HepG2 (cell line): ENCODE measurements around the gene NCOA7. TPM values are rescaled to one million over a fixed set of nuclear protein-coding genes. Genes with fewer than 3 reads are reported as not detected.

Experiments
- ATAC-seq: fragments of 200-7000 bp; cut with Tn5 transposase; 3 replicates; pipeline ENCODE4 v1.9.1; 2020; ENCODE audit warnings: mild to moderate bottlenecking, moderate library complexity
- BruUV-seq: library from RNA; stranded (reverse); fragments of 400-500 nt; replicated peaks from 2 replicates; lab custom pipeline; 2021; lab: Mats Ljungman, UMichigan
- CTCF ChIA-PET: fragments of 300-600 bp; formaldehyde crosslinking; extraction: SDS; loops from one replicate; lab custom pipeline; 2021; ENCODE audit warnings: low total read pairs, inconsistent platforms, low intra/inter-chr PET ratio; lab: Yijun Ruan, JAX
- POLR2A ChIA-PET: fragments of 350-600 bp; sonication (Branson Sonifier 250); formaldehyde crosslinking; loops from one replicate; lab custom pipeline; 2020; ENCODE audit warnings: antibody characterized with exemption, inconsistent platforms; lab: Yijun Ruan, JAX
- DNase-seq: peaks from one replicate; pipeline ENCODE4 v3.0.0-alpha.2; 2015; ENCODE audit warnings: low spot score
- FAIRE-seq: peaks from 3 replicates; lab custom pipeline; 2011; peaks lifted over from hg19 to GRCh38; lab: Jason Lieb, UNC
- H2AFZ ChIP-seq: one replicate; pipeline ENCODE4 v1.6.1; 2011; ENCODE audit warnings: low read length, inconsistent platforms
- H3K27ac ChIP-seq: fragments of 300-600 bp; 3 replicates; pipeline ENCODE4 v1.8.0; 2011; ENCODE audit warnings: mixed run types, mild to moderate bottlenecking, mixed read lengths, low read length, inconsistent platforms; ENCODE audit not compliant: insufficient read depth; ENCODE audit errors: extremely low read length
- H3K27me3 ChIP-seq, 2 experiments: fragments of 200-600 bp in 1 of 2; 2 replicates in 1 of 2; 3 replicates in 1 of 2; pipeline versions ENCODE4 v1.6.0 to v1.8.0; 2011; ENCODE audit warnings: low read length in 2 of 2, mild to moderate bottlenecking in 2 of 2, moderate library complexity in 2 of 2, inconsistent platforms in 1 of 2; ENCODE audit not compliant: insufficient read depth in 2 of 2, control insufficient read depth in 1 of 2
- H3K36me3 ChIP-seq, 2 experiments: fragments of 200-600 bp in 1 of 2; replicated peaks in 1 of 2; 2 replicates in 1 of 2; 3 replicates in 1 of 2; pipeline versions ENCODE4 v1.5.1 to v1.8.0; 2011; ENCODE audit warnings: low read length in 2 of 2, inconsistent platforms in 1 of 2; ENCODE audit not compliant: insufficient read depth in 2 of 2, control insufficient read depth in 1 of 2
- H3K4me1 ChIP-seq: 2 replicates; pipeline ENCODE4 v1.5.1; 2012; ENCODE audit warnings: low read length, inconsistent platforms; ENCODE audit not compliant: insufficient read depth
- H3K4me2 ChIP-seq: 2 replicates; pipeline ENCODE4 v1.6.0; 2011; ENCODE audit warnings: low read depth, low read length, inconsistent platforms
- H3K4me3 ChIP-seq, 3 experiments: fragments of 200-600 bp in 1 of 3; sonication (generic), shearing (Covaris generic) in 1 of 3; replicated peaks in 1 of 3; 2 replicates each; pipeline ENCODE4 v1.5.1; 2011 to 2016; ENCODE audit warnings: low read length in 3 of 3, inconsistent platforms in 2 of 3, low read depth in 2 of 3, mild to moderate bottlenecking in 2 of 3, control low read depth in 1 of 3, mixed read lengths in 1 of 3; ENCODE audit not compliant: insufficient read depth in 1 of 3
- H3K79me2 ChIP-seq: one replicate; pipeline ENCODE4 v1.6.1; 2011; ENCODE audit warnings: low read length, inconsistent platforms; ENCODE audit not compliant: insufficient read depth
- H3K9ac ChIP-seq: 2 replicates; pipeline ENCODE4 v1.6.0; 2011; ENCODE audit warnings: mild to moderate bottlenecking, low read depth, low read length, inconsistent platforms; ENCODE audit not compliant: insufficient read depth
- H3K9me3 ChIP-seq: 2 replicates; pipeline ENCODE4 v1.5.1; 2012; ENCODE audit warnings: mild to moderate bottlenecking, low read length
- H4K20me1 ChIP-seq: 2 replicates; pipeline ENCODE4 v1.6.0; 2011; ENCODE audit warnings: inconsistent platforms, mild to moderate bottlenecking, low read length, moderate library complexity; ENCODE audit not compliant: insufficient read depth
- ATF5 ChIP-seq: sonication (generic); formaldehyde crosslinking; IDR thresholded peaks from 2 replicates; pipeline ENCODE4 v1.4.0; 2020; ENCODE audit warnings: mild to moderate bottlenecking, low read depth, missing genetic modification reagents
- DMTF1 ChIP-seq: sonication (generic); formaldehyde crosslinking; IDR thresholded peaks from 2 replicates; pipeline ENCODE4 v1.4.0; 2020; ENCODE audit warnings: mild to moderate bottlenecking, missing genetic modification reagents
- MAFF ChIP-seq: IDR thresholded peaks from 2 replicates; pipeline ENCODE4 v1.6.1; 2011; ENCODE audit warnings: low read depth, low read length, improper control_type of control experiment
- MED13 ChIP-seq: sonication (generic); formaldehyde crosslinking; IDR thresholded peaks from 2 replicates; pipeline ENCODE4 v1.5.0; 2020; ENCODE audit warnings: missing genetic modification reagents
- MIER2 ChIP-seq: IDR thresholded peaks from 2 replicates; pipeline ENCODE4 v1.6.1; 2016; ENCODE audit warnings: missing biosample characterization, missing genetic modification reagents
- SETDB1 ChIP-seq: sonication (generic); formaldehyde crosslinking; IDR thresholded peaks from 2 replicates; pipeline ENCODE4 v1.5.1; 2020; ENCODE audit warnings: missing genetic modification reagents, mild to moderate bottlenecking, borderline replicate concordance
- ZBTB40 ChIP-seq, 2 experiments: fragments of 450-650 bp in 1 of 2; sonication (generic) in 1 of 2; formaldehyde crosslinking in 1 of 2; IDR thresholded peaks; 2 replicates each; pipeline versions ENCODE4 v1.6.1 to v1.8.0; 2016 to 2022; ENCODE audit warnings: antibody characterized with exemption in 1 of 2, mild to moderate bottlenecking in 1 of 2, missing genetic modification reagents in 1 of 2
- ZNF772 ChIP-seq: sonication (generic); formaldehyde crosslinking; IDR thresholded peaks from 2 replicates; pipeline ENCODE4 v1.5.0; 2020; ENCODE audit warnings: mild to moderate bottlenecking, missing genetic modification reagents
- ZNF83 ChIP-seq: sonication (generic); formaldehyde crosslinking; IDR thresholded peaks from 2 replicates; pipeline ENCODE4 v1.4.0; 2020; ENCODE audit warnings: missing genetic modification reagents, mild to moderate bottlenecking, borderline replicate concordance
- WGBS: methylation state at CpG from one replicate; pipeline ENCODE4 v1.1.6; 2017; ENCODE audit warnings: low lambda C conversion rate; 5-methylcytosine and 5-hydroxymethylcytosine counted together
- in situ Hi-C: cut with HindIII; loops from 2 replicates; pipeline ENCODE4 v1.10.0; 2017; ENCODE audit warnings: low pct_unique_long_range_greater_than_20kb; ENCODE audit not compliant: extremely low pct_ligation_motif_present
- intact Hi-C: fragments of 100-400 bp; cut with micrococcal nuclease; formaldehyde crosslinking; loops from one replicate; pipeline ENCODE4 v1.10.0; 2022; ENCODE audit not compliant: unreplicated experiment
- polyA plus RNA-seq, 8 experiments: library from polyadenylated mRNA; depleted of rRNA in 3 of 8; stranded (reverse) in 7 of 8; unstranded in 1 of 8; fragments of >200 nt; fragmentation: Illumina TruSeq in 4 of 8; extraction: Trizol in 4 of 8; gene quantifications; 2 replicates each; pipeline versions ENCODE4 v1.2.1 to v1.2.3, GENCODE V29; 2011 to 2016; ENCODE audit warnings: low read depth in 4 of 8, missing spikeins in 1 of 8, mixed read lengths in 1 of 8; ENCODE audit not compliant: insufficient read depth in 1 of 8
- total RNA-seq, 5 experiments: library from RNA; depleted of rRNA; stranded (reverse); fragments of >200 nt; fragmentation: Illumina TruSeq; extraction: Trizol; gene quantifications; 2 replicates each; pipeline ENCODE4 v1.2.3, GENCODE V29; 2016; ENCODE audit warnings: low read depth in 1 of 5

Gene NCOA7
- total and polyA plus RNA-seq, 2 of the 13 experiments (the other 11 are each of a cell fraction or from before 2014, with no cell fraction given), result 13.6 to 20.8 TPM

- peaks cover 15% of the 10 kb centered on the region for H3K4me1 ChIP-seq
- no peak overlapping the region for H3K27ac ChIP-seq
- no peak overlapping the region for H2AFZ ChIP-seq
- no peaks in the 10 kb centered on the region for H3K9me3 ChIP-seq
- H3K4me2 ChIP-seq, result no peak overlapping the region
- no peak for ATAC-seq
- no peaks in the 10 kb centered on the region for H3K79me2 ChIP-seq
- POLR2A ChIA-PET, result no interaction called here
- no peaks in the 10 kb centered on the region for H4K20me1 ChIP-seq
- DNase-seq, result no peak
- H3K9ac ChIP-seq, result no peak overlapping the region
- FAIRE-seq, result no peak
- H3K4me3 ChIP-seq, result no peak overlapping the region
- intact Hi-C loops (no loop called here), in situ Hi-C loops (loop anchor here (25.0 kb wide), 1 partner anchor 911 kb away; no protein-coding TSS in a partner anchor)
- no TSS peak for BruUV-seq
- CTCF ChIA-PET, result interaction anchor here (0.6 kb wide), 1 partner anchor 10 kb away, joined by 3 read pairs; no protein-coding TSS in a partner anchor
- whole genome bisulfite sequencing, result 73% methylated on average over 4 of the region's 4 CpGs
- no peaks in the 10 kb centered on the region for H3K36me3 ChIP-seq
- H3K27me3 ChIP-seq, result 0 out of 5 replicates have a peak, but pooled peaks cover 0 to 1% of the 10 kb centered on the region in 2 experiments
- TF ChIP-seq ZBTB40 (IDR thresholded peaks at IDR 0.05) (no peak), ZBTB40 (CRISPR knock-in tag; IDR thresholded peaks at IDR 0.05) (no peak), ATF5 (CRISPR knock-in tag) (no peak), SETDB1 (CRISPR knock-in tag) (no peak), MIER2 (CRISPR knock-in tag) (no peak), MAFF (no peak), ZNF772 (CRISPR knock-in tag) (no peak), DMTF1 (CRISPR knock-in tag) (no peak), ZNF83 (CRISPR knock-in tag) (no peak), MED13 (CRISPR knock-in tag) (no peak)
Measured at GRCh38 chr6:125773387-125774341, 17.1 kb upstream of the NCOA7 start.
